Hepatocyte (in vitro differentiated cells): ENCODE results near the gene FIGNL2. TPM values are rescaled to one million over a fixed set of nuclear protein-coding genes. Genes with fewer than 3 reads are reported as not detected.

Experiments
- DNase-seq: peaks from one replicate; pipeline ENCODE4 v3.0.0-alpha.2; 2016; ENCODE audit warnings: low spot score
- H2AFZ ChIP-seq: fragments of 200-600 bp; sonication (generic); 2 replicates; pipeline ENCODE4 v1.6.0; 2016; ENCODE audit warnings: antibody characterized with exemption, mild to moderate bottlenecking
- H3K27ac ChIP-seq: fragments of 200-600 bp; sonication (generic); 2 replicates; pipeline ENCODE4 v1.5.1; 2016; ENCODE audit warnings: mild to moderate bottlenecking
- H3K27me3 ChIP-seq: fragments of 200-600 bp; sonication (generic); 2 replicates; pipeline ENCODE4 v1.6.1; 2016
- H3K36me3 ChIP-seq: fragments of 200-600 bp; sonication (generic); replicated peaks from 2 replicates; pipeline ENCODE4 v1.5.1; 2016; ENCODE audit warnings: low read depth; ENCODE audit not compliant: insufficient read depth
- H3K4me1 ChIP-seq: fragments of 200-600 bp; sonication (generic); 2 replicates; pipeline ENCODE4 v1.5.1; 2016; ENCODE audit warnings: mild to moderate bottlenecking, moderate library complexity; ENCODE audit not compliant: insufficient read depth
- H3K4me2 ChIP-seq: fragments of 200-600 bp; sonication (generic); 2 replicates; pipeline ENCODE4 v1.6.0; 2016
- H3K4me3 ChIP-seq: fragments of 200-600 bp; sonication (generic); 2 replicates; pipeline ENCODE4 v1.5.1; 2016; ENCODE audit warnings: mild to moderate bottlenecking
- H3K79me2 ChIP-seq: fragments of 200-600 bp; sonication (generic); 2 replicates; pipeline ENCODE4 v1.6.0; 2017; ENCODE audit warnings: mild to moderate bottlenecking
- H3K9me2 ChIP-seq: fragments of 200-600 bp; sonication (generic); replicated peaks from 2 replicates; pipeline ENCODE4 v1.6.0; 2017; ENCODE audit warnings: mild to moderate bottlenecking; ENCODE audit not compliant: insufficient read depth
- H3K9me3 ChIP-seq: fragments of 200-600 bp; sonication (generic); 2 replicates; pipeline ENCODE4 v1.5.1; 2016; ENCODE audit warnings: low read depth, mild to moderate bottlenecking
- H4K20me1 ChIP-seq: fragments of 200-600 bp; sonication (generic); 2 replicates; pipeline ENCODE4 v1.6.0; 2016; ENCODE audit warnings: mild to moderate bottlenecking; ENCODE audit not compliant: insufficient read depth, poor library complexity, severe bottlenecking
- CTCF ChIP-seq: fragments of 200-600 bp; sonication (generic); IDR thresholded peaks from 2 replicates; pipeline ENCODE4 v1.5.1; 2016; ENCODE audit warnings: antibody characterized with exemption, mild to moderate bottlenecking; ENCODE audit not compliant: poor library complexity
- EZH2 ChIP-seq: fragments of 200-600 bp; sonication (generic); IDR thresholded peaks from 2 replicates; pipeline ENCODE4 v1.6.1; 2016; ENCODE audit warnings: antibody characterized with exemption, mild to moderate bottlenecking, borderline replicate concordance
- EZH2phosphoT487 ChIP-seq: fragments of 200-600 bp; sonication (generic); IDR thresholded peaks from one replicate; pipeline ENCODE4 v1.6.1; 2018; ENCODE audit warnings: antibody characterized with exemption, mild to moderate bottlenecking, low read depth, moderate library complexity; ENCODE audit not compliant: unreplicated experiment, severe bottlenecking
- WGBS: methylation state at CpG from one replicate; pipeline ENCODE4 v1.1.6; 2016; ENCODE audit warnings: low lambda C conversion rate; ENCODE audit errors: missing lambda C conversion rate; 5-methylcytosine and 5-hydroxymethylcytosine counted together
- polyA plus RNA-seq: library from polyadenylated mRNA; unstranded; fragments of >200 nt; fragmentation: Nextera tagmentation; extraction: Ambion mirVana; gene quantifications from 2 replicates; pipeline ENCODE4 v1.2.1, GENCODE V29; 2016
- total RNA-seq: library from RNA; depleted of rRNA; stranded (reverse); fragments of >200 nt; gene quantifications from 2 replicates; pipeline ENCODE4 v1.2.3, GENCODE V29; 2014

Gene FIGNL2
- total and polyA plus RNA-seq, 2 experiments from 2014 or later: 1.1 to 3.2 TPM

- Histone ChIP-seq H3K4me1 (no peaks in the 10 kb centered on the region), H3K36me3 (no peaks in the 10 kb centered on the region), H3K4me2 (no peak overlapping the region), H3K9me2 (no peaks in the 10 kb centered on the region), H2AFZ (no peak overlapping the region), H3K27me3 (no peaks in the 10 kb centered on the region), H3K79me2 (peaks cover 4% of the 10 kb centered on the region), H3K27ac (no peak overlapping the region), H4K20me1 (no peaks in the 10 kb centered on the region), H3K9me3 (no peaks in the 10 kb centered on the region), H3K4me3 (no peak overlapping the region)
- TF ChIP-seq CTCF (no peak), EZH2phosphoT487 (no peak), EZH2 (no peak)
- DNase-seq: no peak
- WGBS: 96% methylated on average over 15 of the region's 16 CpGs
Measured at GRCh38 chr12:51822261-51822616, 26.3 kb downstream of the FIGNL2 start.

GRCh38 chr12:51821440-51822260 lies 26.9 kb downstream of the FIGNL2 start:
- H3K27me3 ChIP-seq: no peaks in the 10 kb centered on the region
- 79% methylated on average over 50 of the region's 101 CpGs for WGBS

GRCh38 chr12:51820526-51821439 lies 27.7 kb downstream of the FIGNL2 start:
- no peaks in the 10 kb centered on the region for H3K27me3 ChIP-seq

More at GRCh38 chr12:51821440-51822260, 26.9 kb downstream of the FIGNL2 start:
- no peak overlapping the region for H2AFZ ChIP-seq
- peak overlapping the region; percentile 62 for H3K4me2 ChIP-seq
- H3K4me1 ChIP-seq: no peaks in the 10 kb centered on the region
- no peak for DNase-seq
- TF ChIP-seq CTCF (no peak), EZH2 (no peak), EZH2phosphoT487 (no peak)
- no peaks in the 10 kb centered on the region for H3K79me2 ChIP-seq
- H3K36me3 ChIP-seq: no peaks in the 10 kb centered on the region
- H4K20me1 ChIP-seq: no peaks in the 10 kb centered on the region
- H3K4me3 ChIP-seq: no peak overlapping the region
- H3K27ac ChIP-seq: no peak overlapping the region
- H3K9me3 ChIP-seq: no peaks in the 10 kb centered on the region
- H3K9me2 ChIP-seq: no peaks in the 10 kb centered on the region

More at GRCh38 chr12:51820526-51821439, 27.7 kb downstream of the FIGNL2 start:
- no peaks in the 10 kb centered on the region for H3K79me2 ChIP-seq
- no peak overlapping the region for H3K4me3 ChIP-seq
- H3K9me3 ChIP-seq: no peaks in the 10 kb centered on the region
- WGBS: 57% methylated on average over 82 of the region's 113 CpGs
- no peak overlapping the region for H3K27ac ChIP-seq
- no peaks in the 10 kb centered on the region for H4K20me1 ChIP-seq
- H3K9me2 ChIP-seq: no peaks in the 10 kb centered on the region
- H3K36me3 ChIP-seq: no peaks in the 10 kb centered on the region
- no peak for DNase-seq
- peak overlapping the region; percentile 62 for H3K4me2 ChIP-seq
- H3K4me1 ChIP-seq: no peaks in the 10 kb centered on the region
- no peak overlapping the region for H2AFZ ChIP-seq
- TF ChIP-seq EZH2: no peak
- no peak for TF ChIP-seq CTCF
- no peak for TF ChIP-seq EZH2phosphoT487
